Measurements from ENCODE around the gene CIDEB.

DNA sequence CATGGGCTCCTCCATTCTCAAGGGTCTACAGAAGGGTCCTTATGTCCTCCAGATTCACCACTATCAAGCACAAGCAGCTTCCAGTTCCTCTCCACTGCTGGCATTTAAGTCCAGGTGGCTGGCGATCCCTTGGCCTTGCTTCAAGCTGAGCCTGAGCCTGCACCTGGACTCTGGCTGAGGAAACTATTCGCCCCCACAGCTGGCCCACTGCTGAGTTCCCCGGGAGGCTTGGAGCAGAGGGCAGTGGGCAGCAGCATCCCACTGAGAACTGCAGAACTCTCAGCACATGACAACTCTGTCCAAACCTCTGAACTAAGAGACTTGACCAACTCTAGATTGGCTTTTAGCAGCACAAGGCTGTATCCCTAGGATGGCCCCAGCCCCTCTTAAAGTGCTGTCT lies 25.0 kb downstream of the CIDEB start:
- TF ChIP-seq, protein P1, sequence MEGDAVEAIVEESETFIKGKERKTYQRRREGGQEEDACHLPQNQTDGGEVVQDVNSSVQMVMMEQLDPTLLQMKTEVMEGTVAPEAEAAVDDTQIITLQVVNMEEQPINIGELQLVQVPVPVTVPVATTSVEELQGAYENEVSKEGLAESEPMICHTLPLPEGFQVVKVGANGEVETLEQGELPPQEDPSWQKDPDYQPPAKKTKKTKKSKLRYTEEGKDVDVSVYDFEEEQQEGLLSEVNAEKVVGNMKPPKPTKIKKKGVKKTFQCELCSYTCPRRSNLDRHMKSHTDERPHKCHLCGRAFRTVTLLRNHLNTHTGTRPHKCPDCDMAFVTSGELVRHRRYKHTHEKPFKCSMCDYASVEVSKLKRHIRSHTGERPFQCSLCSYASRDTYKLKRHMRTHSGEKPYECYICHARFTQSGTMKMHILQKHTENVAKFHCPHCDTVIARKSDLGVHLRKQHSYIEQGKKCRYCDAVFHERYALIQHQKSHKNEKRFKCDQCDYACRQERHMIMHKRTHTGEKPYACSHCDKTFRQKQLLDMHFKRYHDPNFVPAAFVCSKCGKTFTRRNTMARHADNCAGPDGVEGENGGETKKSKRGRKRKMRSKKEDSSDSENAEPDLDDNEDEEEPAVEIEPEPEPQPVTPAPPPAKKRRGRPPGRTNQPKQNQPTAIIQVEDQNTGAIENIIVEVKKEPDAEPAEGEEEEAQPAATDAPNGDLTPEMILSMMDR (IDR thresholded peaks at IDR 0.05; ENCODE audit: insufficient read depth, low read length) = no peak
- TF ChIP-seq POLR2AphosphoS5 (IDR thresholded peaks at IDR 0.05; ENCODE audit: low read depth) (no peak), SPI1 (IDR thresholded peaks at IDR 0.05; ENCODE audit: borderline replicate concordance, low read depth) (no peak)
